UCSD-AML1 (cell line): Measurements from ENCODE around the gene AOC3.
A peak's percentile ranks its signal among the peaks of the same experiment; 100 is the strongest.
"Not testable (repeated sequence)": the region's sequence is repeated elsewhere in the genome, so short reads cannot be mapped to it uniquely, and the experiment has no call there.

ENCODE experiments used
- DNase-seq: peaks from one replicate; lab custom pipeline; 2025; ENCODE audit not compliant: unreplicated experiment; lab: John Stamatoyannopoulos, UW

The AOC3 gene

GRCh38 chr17:42891539-42892152, 40.6 kb downstream of the AOC3 start:
- DNase-seq, result peak; percentile 30

- DNase-seq, result peak; percentile 59
Observed at GRCh38 chr17:42893359-42893758, 42.4 kb downstream of the AOC3 start.

- DNase-seq, result no peak
Observed at GRCh38 chr17:42894283-42895184, 43.5 kb downstream of the AOC3 start.

- no peak for DNase-seq
Observed at GRCh38 chr17:42895185-42895555, 44.2 kb downstream of the AOC3 start.

- DNase-seq, result no peak
Observed at GRCh38 chr17:42898147-42898811, 47.3 kb downstream of the AOC3 start.

- not testable (repeated sequence) for DNase-seq
Observed at GRCh38 chr17:42899981-42900380, 49.0 kb downstream of the AOC3 start.

- DNase-seq, result no peak
Observed at GRCh38 chr17:42900460-42901331, 49.7 kb downstream of the AOC3 start, which contains the start of gene G6PC1. Gene G6PC1 (plus strand): TSS chr17:42900799. CDS start chr17:42900877, 78 bp downstream.

- DNase-seq, result no peak
Observed at GRCh38 chr17:42901535-42902229, 50.7 kb downstream of the AOC3 start.

GRCh38 chr17:42904110-42904469, 53.1 kb downstream of the AOC3 start:
- DNase-seq, result no peak

GRCh38 chr17:42906772-42907446, 55.9 kb downstream of the AOC3 start:
- no peak for DNase-seq
